CD14-positive monocyte (primary cell): ENCODE results near the gene THY1. TPM values are rescaled to one million over a fixed set of nuclear protein-coding genes. Genes with fewer than 3 reads are reported as not detected.
A peak's percentile ranks its signal among the peaks of the same experiment; 100 is the strongest.

Experiments
- DNase-seq, 3 donors: peaks; one replicate each; pipeline ENCODE4 v3.0.0-alpha.2; 2011 to 2022
- H2AFZ ChIP-seq: 2 replicates; pipeline ENCODE4 v1.6.0; 2012; ENCODE audit warnings: mild to moderate bottlenecking, low read depth, low read length, inconsistent platforms; ENCODE audit not compliant: insufficient read depth, poor library complexity, severe bottlenecking
- H3K27ac ChIP-seq, 2 donors: 1 replicate in 1 of 2; 2 replicates in 1 of 2; pipeline ENCODE4 v1.5.1; 2012 to 2013; ENCODE audit warnings: low read length in 2 of 2, control low read depth in 1 of 2, inconsistent platforms in 1 of 2, low read depth in 1 of 2, mild to moderate bottlenecking in 1 of 2
- H3K27me3 ChIP-seq, 2 donors: one replicate each; pipeline versions ENCODE4 v1.6.0 to v1.6.1; 2011 to 2013; ENCODE audit warnings: low read length in 2 of 2; ENCODE audit not compliant: control insufficient read depth in 2 of 2, insufficient read depth in 2 of 2
- H3K36me3 ChIP-seq, 2 donors: replicated peaks in 1 of 2; 1 replicate in 1 of 2; 2 replicates in 1 of 2; pipeline versions ENCODE4 v1.5.1 to v1.6.1; 2012 to 2013; ENCODE audit warnings: low read length in 2 of 2, control low read depth in 1 of 2, inconsistent platforms in 1 of 2, mild to moderate bottlenecking in 1 of 2; ENCODE audit not compliant: insufficient read depth in 2 of 2, control insufficient read depth in 1 of 2
- H3K4me1 ChIP-seq, 2 donors: 1 replicate in 1 of 2; 2 replicates in 1 of 2; pipeline versions ENCODE4 v1.5.1 to v1.6.1; 2012 to 2013; ENCODE audit warnings: low read length in 2 of 2, control low read depth in 1 of 2, inconsistent platforms in 1 of 2, mild to moderate bottlenecking in 1 of 2, moderate library complexity in 1 of 2; ENCODE audit not compliant: insufficient read depth in 2 of 2, control insufficient read depth in 1 of 2
- H3K4me2 ChIP-seq: replicated peaks from 2 replicates; pipeline ENCODE3; 2012; ENCODE audit warnings: low read length, moderate library complexity, mild to moderate bottlenecking; ENCODE audit not compliant: poor library complexity, severe bottlenecking; ENCODE audit errors: extremely low read depth
- H3K4me3 ChIP-seq, 3 experiments: fragments of 200-600 bp in 1 of 3; sonication (generic) in 1 of 3; replicated peaks in 1 of 3; 1 replicate in 2 of 3; 2 replicates in 1 of 3; pipeline ENCODE4 v1.5.1; 2011 to 2013; ENCODE audit warnings: low read length in 3 of 3, mild to moderate bottlenecking in 3 of 3, control low read depth in 2 of 3, low read depth in 2 of 3, inconsistent platforms in 1 of 3, moderate library complexity in 1 of 3
- H3K79me2 ChIP-seq: 2 replicates; pipeline ENCODE4 v1.6.0; 2012; ENCODE audit warnings: mild to moderate bottlenecking, control low read depth, inconsistent platforms, low read length, moderate library complexity; ENCODE audit not compliant: insufficient read depth
- H3K9ac ChIP-seq: 2 replicates; pipeline ENCODE4 v1.6.0; 2017; ENCODE audit warnings: low read length, mild to moderate bottlenecking; ENCODE audit not compliant: insufficient read depth, poor library complexity, severe bottlenecking
- H3K9me3 ChIP-seq, 2 donors: replicated peaks in 1 of 2; 1 replicate in 1 of 2; 2 replicates in 1 of 2; pipeline versions ENCODE4 v1.5.1 to v1.6.1; 2012 to 2013; ENCODE audit warnings: low read length in 2 of 2, control low read depth in 1 of 2; ENCODE audit not compliant: control insufficient read depth in 1 of 2, insufficient read depth in 1 of 2
- H4K20me1 ChIP-seq: 2 replicates; pipeline ENCODE4 v1.6.0; 2012; ENCODE audit warnings: mild to moderate bottlenecking, low read length, control low read depth, moderate library complexity; ENCODE audit not compliant: insufficient read depth
- H3K27ac Mint-ChIP-seq, 7 donors: one replicate each; pipeline ENCODE4 v1.8.0; 2020; ENCODE audit warnings: mild to moderate bottlenecking in 7 of 7, mixed read lengths in 7 of 7, moderate library complexity in 6 of 7, inconsistent platforms in 2 of 7
- H3K27me3 Mint-ChIP-seq, 3 donors: one replicate each; pipeline ENCODE4 v1.8.0; 2021 to 2022; ENCODE audit warnings: low read depth in 3 of 3, mild to moderate bottlenecking in 3 of 3, mixed read lengths in 3 of 3, moderate library complexity in 3 of 3, inconsistent platforms in 1 of 3
- H3K36me3 Mint-ChIP-seq, 2 donors: one replicate each; pipeline ENCODE4 v1.8.0; 2020; ENCODE audit warnings: mixed read lengths in 2 of 2, inconsistent platforms in 1 of 2, mild to moderate bottlenecking in 1 of 2
- H3K4me1 Mint-ChIP-seq: one replicate; pipeline ENCODE4 v1.8.0; 2020; ENCODE audit warnings: mild to moderate bottlenecking, mixed read lengths
- H3K4me3 Mint-ChIP-seq, 2 donors: one replicate each; pipeline ENCODE4 v1.8.0; 2020; ENCODE audit warnings: mild to moderate bottlenecking in 2 of 2, mixed read lengths in 2 of 2, moderate library complexity in 1 of 2
- H3K9me3 Mint-ChIP-seq, 7 donors: one replicate each; pipeline ENCODE4 v1.8.0; 2020 to 2022; ENCODE audit warnings: mixed read lengths in 7 of 7, mild to moderate bottlenecking in 6 of 7, moderate library complexity in 6 of 7, inconsistent platforms in 2 of 7
- WGBS: methylation state at CpG from one replicate; pipeline ENCODE4 v1.1.5; 2013; ENCODE audit warnings: missing lambda C conversion rate; ENCODE audit not compliant: insufficient coverage; 5-methylcytosine and 5-hydroxymethylcytosine counted together
- intact Hi-C, 2 donors: fragments of 100-400 bp; cut with micrococcal nuclease; formaldehyde crosslinking; loops; one replicate each; pipeline versions ENCODE4 v1.15.0 to v1.15.1; 2023
- polyA plus RNA-seq, 3 donors: library from polyadenylated mRNA; depleted of rRNA in 1 of 3; unstranded in 2 of 3; stranded (reverse) in 1 of 3; fragments of 300-500 nt in 2 of 3; fragments of >200 nt in 1 of 3; fragmentation: Illumina TruSeq in 2 of 3; gene quantifications; 1 replicate in 2 of 3; 2 replicates in 1 of 3; pipeline ENCODE4 v1.2.3, GENCODE V29; 2012 to 2021
- TF ChIP-seq, protein P1 (sequence below): fragments of 200-600 bp; IDR thresholded peaks from one replicate; pipeline ENCODE4 v1.8.0; 2022; ENCODE audit warnings: antibody characterized with exemption, mild to moderate bottlenecking

THY1 gene
- polyA plus RNA-seq, 3 donors, result not detected

GRCh38 chr11:119427279-119427678, 4.3 kb upstream of the THY1 start:
- peaks cover 4% of the 10 kb centered on the region for H3K4me1 Mint-ChIP-seq
- Histone ChIP-seq H3K27ac (no peak overlapping the region), H3K27me3 (peaks cover 12 to 29% of the 10 kb centered on the region in 2 donors), H3K9me3 (peaks cover 6% of the 10 kb centered on the region in 2 donors), H3K36me3 (no peaks in the 10 kb centered on the region), H3K9ac (no peak overlapping the region), H3K79me2 (no peaks in the 10 kb centered on the region), H2AFZ (no peak overlapping the region), H4K20me1 (no peaks in the 10 kb centered on the region), H3K4me1 (no peaks in the 10 kb centered on the region), H3K4me3 (no peak overlapping the region), H3K4me2 (no peak overlapping the region)
- TF ChIP-seq, protein P1, sequence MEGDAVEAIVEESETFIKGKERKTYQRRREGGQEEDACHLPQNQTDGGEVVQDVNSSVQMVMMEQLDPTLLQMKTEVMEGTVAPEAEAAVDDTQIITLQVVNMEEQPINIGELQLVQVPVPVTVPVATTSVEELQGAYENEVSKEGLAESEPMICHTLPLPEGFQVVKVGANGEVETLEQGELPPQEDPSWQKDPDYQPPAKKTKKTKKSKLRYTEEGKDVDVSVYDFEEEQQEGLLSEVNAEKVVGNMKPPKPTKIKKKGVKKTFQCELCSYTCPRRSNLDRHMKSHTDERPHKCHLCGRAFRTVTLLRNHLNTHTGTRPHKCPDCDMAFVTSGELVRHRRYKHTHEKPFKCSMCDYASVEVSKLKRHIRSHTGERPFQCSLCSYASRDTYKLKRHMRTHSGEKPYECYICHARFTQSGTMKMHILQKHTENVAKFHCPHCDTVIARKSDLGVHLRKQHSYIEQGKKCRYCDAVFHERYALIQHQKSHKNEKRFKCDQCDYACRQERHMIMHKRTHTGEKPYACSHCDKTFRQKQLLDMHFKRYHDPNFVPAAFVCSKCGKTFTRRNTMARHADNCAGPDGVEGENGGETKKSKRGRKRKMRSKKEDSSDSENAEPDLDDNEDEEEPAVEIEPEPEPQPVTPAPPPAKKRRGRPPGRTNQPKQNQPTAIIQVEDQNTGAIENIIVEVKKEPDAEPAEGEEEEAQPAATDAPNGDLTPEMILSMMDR, result no peak
- H3K27ac Mint-ChIP-seq, result no peak overlapping the region
- H3K27me3 Mint-ChIP-seq, result peaks cover 32 to 46% (median 40%) of the 10 kb centered on the region in 3 donors
- intact Hi-C loops, result no loop called here
- peak in 1 of 3 donors; percentile 8 for DNase-seq
- no peak overlapping the region for H3K4me3 Mint-ChIP-seq
- H3K9me3 Mint-ChIP-seq, result peaks cover 0 to 18% (median 6%) of the 10 kb centered on the region in 7 donors
- 80% methylated on average over 2 of the region's 5 CpGs for WGBS
- no peaks in the 10 kb centered on the region for H3K36me3 Mint-ChIP-seq

GRCh38 chr11:119426142-119426541, 3.2 kb upstream of the THY1 start:
- peaks cover 22 to 40% of the 10 kb centered on the region in 2 donors for H3K27me3 ChIP-seq

More at GRCh38 chr11:119426142-119426541, 3.2 kb upstream of the THY1 start:
- Histone ChIP-seq H3K79me2 (no peaks in the 10 kb centered on the region), H3K27ac (no peak overlapping the region), H4K20me1 (no peaks in the 10 kb centered on the region), H3K4me2 (no peak overlapping the region), H3K4me3 (no peak overlapping the region), H3K4me1 (no peaks in the 10 kb centered on the region), H3K36me3 (no peaks in the 10 kb centered on the region), H3K9ac (no peak overlapping the region), H3K9me3 (peaks cover 6 to 11% of the 10 kb centered on the region in 2 donors), H2AFZ (no peak overlapping the region)
- Mint-ChIP-seq H3K27me3 (peaks cover 41 to 50% (median 49%) of the 10 kb centered on the region in 3 donors), H3K9me3 (peaks cover 0 to 21% (median 8%) of the 10 kb centered on the region in 7 donors), H3K27ac (no peak overlapping the region), H3K4me3 (no peak overlapping the region), H3K36me3 (no peaks in the 10 kb centered on the region), H3K4me1 (peaks cover 10% of the 10 kb centered on the region)
- WGBS, result 68% methylated on average over 3 of the region's 4 CpGs
- TF ChIP-seq, protein P1, result no peak
- DNase-seq, result no peak
- intact Hi-C loops, result no loop called here
